Measurements from ENCODE around the gene PIP5K1C. TPM values are rescaled to one million over a fixed set of nuclear protein-coding genes. Genes with fewer than 3 reads are reported as not detected.

The PIP5K1C gene
- total RNA-seq, 2 donors from 2014 or later = 11.5 to 13.5 TPM

DNA sequence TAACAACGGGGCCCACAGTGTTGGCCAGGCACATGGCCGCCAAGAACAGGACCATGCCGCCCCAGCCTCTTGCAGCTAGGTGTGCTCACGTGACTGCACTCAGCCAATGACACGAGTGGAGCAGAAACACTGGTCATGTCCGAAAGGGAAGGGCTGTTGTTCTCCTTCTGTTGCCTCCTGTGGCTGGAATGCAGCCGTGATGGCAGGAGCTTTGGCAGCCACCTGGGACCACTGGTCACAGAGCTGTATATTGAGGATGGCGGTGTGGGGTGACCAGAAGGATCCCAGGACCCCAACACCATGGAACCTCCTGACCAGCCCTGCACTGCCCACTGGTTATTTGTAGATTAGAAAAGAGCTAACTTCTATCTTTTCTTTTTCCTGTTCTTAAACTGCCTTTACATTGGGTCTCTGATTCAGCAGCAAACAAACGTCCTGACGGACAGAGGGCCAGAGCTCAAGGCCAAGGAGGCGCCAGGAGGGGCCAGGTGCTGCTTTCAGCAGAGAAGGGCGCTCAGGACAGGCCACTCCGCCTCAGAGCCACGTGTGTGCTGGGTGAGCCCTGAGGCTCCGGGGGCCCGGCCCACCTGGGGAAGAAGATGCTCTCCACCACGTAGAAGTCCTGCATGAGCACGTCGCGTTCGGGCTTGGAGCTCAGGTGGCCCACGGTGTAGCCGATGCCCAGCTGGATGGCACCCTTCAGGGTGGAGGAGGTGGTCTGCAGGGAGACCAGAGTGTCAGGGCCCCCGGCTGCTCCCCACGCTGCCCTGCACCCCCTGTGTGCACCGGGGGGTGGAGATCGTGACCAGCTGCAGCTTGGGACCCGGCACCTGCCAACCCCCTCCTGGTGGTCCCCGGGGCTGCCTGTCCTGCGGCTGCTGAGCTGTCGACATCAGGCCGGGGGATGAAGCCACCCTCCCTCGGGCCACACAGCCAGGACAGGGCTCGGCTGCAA, 38.7 kb downstream of the PIP5K1C start:
- H3K36me3 Mint-ChIP-seq = peaks cover 5 to 11% of the 10 kb centered on the region in 2 donors
- no peaks in the 10 kb centered on the region for H3K9me3 Mint-ChIP-seq
- H3K27ac Mint-ChIP-seq = peak overlapping the region in 1 of 2 donors; percentile 36
- ATAC-seq = no peak
- no peak for DNase-seq (ENCODE audit: low spot score in 2 of 2)

DNA sequence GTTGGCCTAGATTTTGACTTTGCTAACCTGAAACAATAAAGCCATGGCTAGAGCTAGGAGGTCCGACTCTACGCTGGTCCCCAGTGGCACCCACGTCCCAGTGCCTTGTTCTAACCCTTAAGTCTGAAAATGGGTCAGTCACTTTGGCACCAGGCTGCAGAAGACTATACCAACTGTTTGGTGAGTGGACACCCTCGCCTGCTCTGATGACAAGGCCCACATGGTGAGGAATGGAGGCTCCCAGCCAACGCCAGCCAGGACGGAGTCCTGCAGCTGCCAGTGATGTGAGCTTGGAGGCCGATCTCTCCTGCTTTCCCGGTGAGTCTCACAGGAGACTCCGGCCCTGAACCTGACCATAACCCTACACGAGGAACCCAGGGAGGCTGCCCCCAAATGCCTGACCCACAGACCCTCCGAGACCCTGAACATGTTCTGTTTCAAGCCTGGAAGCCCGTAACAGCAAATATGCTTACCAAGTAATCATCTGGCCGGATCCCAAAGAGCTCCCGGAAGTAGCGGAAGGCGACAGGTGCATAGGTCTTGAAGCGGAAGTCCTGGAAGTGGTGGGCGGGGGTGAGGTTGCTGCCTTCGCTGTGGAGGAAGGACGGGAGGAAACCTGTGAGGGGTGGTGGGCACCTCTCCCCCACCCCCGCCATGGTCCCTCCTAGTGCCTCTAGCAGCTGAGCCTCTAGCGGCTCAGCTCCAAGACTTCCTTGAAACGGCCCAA, 39.6 kb downstream of the PIP5K1C start:
- H3K9me3 Mint-ChIP-seq = no peaks in the 10 kb centered on the region
- peaks cover 5 to 11% of the 10 kb centered on the region in 2 donors for H3K36me3 Mint-ChIP-seq
- no peak for ATAC-seq
- DNase-seq (ENCODE audit: low spot score in 2 of 2) = no peak
- no peak overlapping the region for H3K27ac Mint-ChIP-seq

DNA sequence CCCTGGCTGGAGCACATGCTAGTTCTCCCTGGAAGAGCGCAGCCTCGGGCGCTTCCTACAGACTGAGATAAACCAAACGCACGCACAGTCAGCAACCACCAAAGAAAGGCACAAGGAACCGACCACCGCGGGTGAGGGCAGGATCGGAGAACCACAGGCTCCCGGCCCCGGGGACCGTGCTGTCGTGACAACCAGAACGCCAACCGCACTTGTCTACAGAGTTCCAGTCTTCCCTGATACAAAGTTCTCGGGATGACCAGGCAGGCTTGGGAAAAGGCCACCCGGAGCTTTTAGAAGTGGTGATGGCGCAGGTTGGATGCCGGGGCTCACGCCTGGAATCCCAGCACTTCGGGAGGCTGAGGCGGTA, 40.5 kb downstream of the PIP5K1C start:
- DNase-seq (ENCODE audit: low spot score in 2 of 2) (no peak), ATAC-seq (no peak)
- H3K9me3 Mint-ChIP-seq = no peaks in the 10 kb centered on the region
- no peak overlapping the region for H3K27ac Mint-ChIP-seq
- H3K36me3 Mint-ChIP-seq = peaks cover 5 to 11% of the 10 kb centered on the region in 2 donors

DNA sequence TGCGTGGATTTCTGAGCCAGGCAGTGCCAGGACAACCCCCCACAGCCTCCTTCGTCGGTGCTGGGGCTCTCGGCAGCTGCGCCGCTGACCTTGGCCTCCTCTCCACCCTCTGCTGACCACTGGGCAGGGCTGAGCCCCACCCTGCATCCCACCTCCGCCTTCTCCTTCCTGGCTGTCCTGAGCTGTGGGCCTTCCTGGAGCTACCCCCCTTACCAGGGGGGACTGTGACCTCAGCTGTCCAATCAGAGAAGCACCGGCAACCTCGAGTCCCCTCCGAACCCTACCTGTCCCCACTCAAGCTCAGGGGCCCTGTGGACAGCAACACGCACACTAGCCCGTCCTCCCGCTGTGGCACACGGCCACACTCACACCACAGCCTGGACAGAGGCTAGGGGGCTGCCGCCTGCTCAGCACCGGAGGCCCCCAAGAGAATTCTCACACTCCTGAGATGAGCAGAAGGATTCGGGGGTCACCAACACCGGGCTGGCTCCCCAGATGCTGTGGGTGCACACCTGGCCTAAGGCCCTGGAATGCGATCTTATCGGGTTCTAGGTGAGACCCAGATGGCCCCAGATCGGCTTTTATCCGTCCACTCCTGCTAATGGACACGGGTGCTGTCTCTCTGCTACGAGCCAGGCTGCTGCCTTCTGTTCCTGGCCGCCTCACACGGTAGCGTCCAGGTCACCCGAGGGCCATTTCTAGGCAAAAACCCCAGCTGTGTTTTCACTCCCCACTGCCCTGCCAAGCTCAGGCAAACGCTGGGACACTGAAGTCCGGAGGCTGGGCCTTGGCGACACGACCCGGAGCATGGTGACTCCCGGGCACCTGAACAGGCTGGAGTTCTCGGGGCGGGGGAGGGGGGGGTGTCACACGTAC, 41.2 kb downstream of the PIP5K1C start:
- Mint-ChIP-seq H3K36me3 (peaks cover 5 to 11% of the 10 kb centered on the region in 2 donors), H3K9me3 (no peaks in the 10 kb centered on the region), H3K27ac (peak overlapping the region in 1 of 2 donors; percentile 60)
- ATAC-seq = no peak
- DNase-seq (ENCODE audit: low spot score in 2 of 2) = no peak

DNA sequence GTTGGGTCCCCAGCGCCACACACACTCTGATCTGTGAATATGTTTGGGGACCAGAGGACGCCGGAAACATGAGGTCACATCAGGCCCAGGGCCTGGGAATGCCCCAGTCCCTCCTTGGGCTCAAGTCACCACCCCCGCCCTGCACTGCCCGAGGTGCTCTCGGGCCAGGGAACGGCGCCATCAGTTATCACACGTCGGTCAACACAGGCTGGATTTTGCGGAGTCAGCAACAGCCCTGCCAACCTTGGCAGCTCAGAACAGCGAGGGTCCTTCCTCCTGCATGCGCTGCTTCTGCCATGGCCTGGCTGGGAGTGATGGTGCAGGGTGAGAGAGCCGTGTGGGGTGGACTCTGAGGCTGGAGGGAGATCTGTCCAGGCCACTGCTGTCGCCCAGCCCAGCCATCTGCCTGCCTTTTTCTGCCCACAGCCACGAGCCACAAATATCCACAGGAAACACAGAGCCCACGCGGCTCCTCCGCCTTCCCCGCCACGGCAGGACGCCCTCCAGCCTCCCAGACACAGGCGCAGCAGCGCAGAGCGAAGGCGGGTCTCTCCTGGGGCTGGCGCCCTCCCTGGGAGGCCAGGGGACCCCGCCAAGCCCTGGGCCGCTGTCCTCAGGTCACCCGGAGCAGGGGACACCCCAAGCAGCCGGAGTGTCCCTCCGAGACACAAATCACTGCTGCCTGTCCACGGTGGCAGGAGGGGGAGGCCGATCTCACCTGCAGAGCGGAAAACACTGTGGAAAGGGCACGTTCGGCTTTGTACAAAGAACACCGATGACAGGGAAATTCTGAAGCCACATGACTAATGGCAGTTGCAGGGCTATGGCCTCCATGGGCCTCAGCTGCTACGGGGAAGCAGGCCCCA, 42.0 kb downstream of the PIP5K1C start:
- ATAC-seq = no peak
- Mint-ChIP-seq H3K27ac (peak overlapping the region in 1 of 2 donors; percentile 72), H3K36me3 (peaks cover 5 to 11% of the 10 kb centered on the region in 2 donors), H3K9me3 (no peaks in the 10 kb centered on the region)
- no peak for DNase-seq (ENCODE audit: low spot score in 2 of 2)

DNA sequence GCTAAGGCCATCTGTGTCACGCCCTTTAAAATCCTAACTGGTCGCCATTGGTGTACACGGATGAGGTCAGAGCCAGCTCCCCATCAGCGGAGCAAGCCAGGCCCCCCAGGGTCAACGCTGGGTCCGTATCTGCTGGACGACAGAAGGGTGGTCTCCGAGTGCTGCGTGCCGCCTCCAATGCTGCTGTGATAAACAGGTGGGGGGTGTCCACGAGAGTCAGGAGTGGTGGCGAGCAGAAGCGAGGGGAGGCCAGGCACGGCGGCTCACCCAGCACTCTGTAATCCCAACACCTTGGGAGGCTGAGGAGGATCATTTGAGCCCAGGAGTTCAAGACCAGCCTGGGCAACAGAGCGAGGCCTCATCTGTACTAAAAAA, 42.9 kb downstream of the PIP5K1C start:
- DNase-seq (ENCODE audit: low spot score in 2 of 2) (no peak), ATAC-seq (no peak)
- H3K9me3 Mint-ChIP-seq = no peaks in the 10 kb centered on the region
- peaks cover 5 to 11% of the 10 kb centered on the region in 2 donors for H3K36me3 Mint-ChIP-seq
- peak overlapping the region; percentile 72 to 81 for H3K27ac Mint-ChIP-seq

DNA sequence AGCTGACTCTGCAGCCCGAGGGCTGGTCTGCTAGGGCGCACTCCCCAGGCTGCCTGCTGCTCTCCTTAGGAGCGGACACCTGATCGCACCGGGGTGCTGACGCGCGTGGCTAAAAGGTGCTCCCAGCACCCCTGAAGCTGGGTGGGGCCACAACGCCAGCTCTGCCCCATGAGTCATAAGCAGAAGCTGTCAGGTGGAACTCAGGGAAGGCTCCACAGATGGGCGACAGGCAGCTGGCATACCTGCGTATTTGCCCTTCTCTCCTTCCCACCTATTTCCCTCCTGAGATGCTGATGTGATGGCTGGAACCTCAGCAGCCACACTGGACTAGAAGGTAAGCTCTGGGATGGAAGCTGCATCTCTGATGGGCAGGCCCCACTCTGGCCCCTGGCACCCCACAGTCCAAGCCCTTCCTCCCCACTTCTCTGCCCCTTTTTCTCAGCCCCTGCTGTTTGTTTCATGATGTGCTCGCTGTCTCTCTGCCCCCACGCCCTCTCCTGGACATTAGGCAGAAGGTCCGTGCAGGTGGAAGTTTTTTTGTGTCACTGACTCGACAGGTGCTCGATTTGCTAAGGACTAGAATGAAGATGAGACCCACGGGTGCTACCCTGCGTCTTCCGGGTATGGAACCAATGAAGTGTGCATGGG, 43.4 kb downstream of the PIP5K1C start:
- Mint-ChIP-seq H3K27ac (peak overlapping the region in 1 of 2 donors; percentile 72), H3K9me3 (no peaks in the 10 kb centered on the region), H3K36me3 (peaks cover 5 to 11% of the 10 kb centered on the region in 2 donors)
- ATAC-seq = no peak
- DNase-seq (ENCODE audit: low spot score in 2 of 2) = no peak

DNA sequence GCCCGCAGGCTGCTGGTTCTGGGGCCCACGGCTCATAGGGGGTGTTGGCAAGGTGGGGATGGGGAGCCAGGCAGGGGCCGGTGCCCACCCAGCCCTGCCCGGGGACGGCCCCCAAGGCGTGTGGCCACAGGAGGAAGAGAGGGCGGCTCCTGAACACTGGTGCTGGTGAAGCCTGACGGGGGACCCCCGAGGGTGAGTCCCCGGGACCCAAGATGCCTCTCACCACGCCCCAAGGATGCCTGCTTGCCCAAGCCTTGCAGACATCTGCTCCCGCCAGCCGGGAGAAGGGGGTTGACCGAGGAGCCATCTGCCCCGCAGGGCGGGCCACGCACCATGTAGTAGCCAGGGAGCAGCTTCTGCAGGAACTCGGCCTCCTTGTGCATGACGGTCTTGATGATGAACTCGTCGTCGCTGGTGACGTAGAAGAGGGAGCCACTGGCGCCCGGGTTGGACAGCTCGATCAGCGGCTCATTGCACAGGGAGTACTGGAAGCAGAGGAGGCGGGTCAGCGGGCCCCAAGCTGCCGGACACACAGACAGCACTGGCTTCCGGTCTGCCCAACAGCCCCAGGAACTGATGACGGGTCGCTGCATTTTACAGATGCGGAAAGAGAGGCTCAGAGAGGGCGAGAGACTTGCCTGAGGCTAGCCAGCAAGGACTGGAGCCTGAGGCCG, 44.1 kb downstream of the PIP5K1C start:
- Mint-ChIP-seq H3K36me3 (peaks cover 5 to 7% of the 10 kb centered on the region in 2 donors), H3K9me3 (no peaks in the 10 kb centered on the region), H3K27ac (no peak overlapping the region)
- ATAC-seq = no peak
- DNase-seq (ENCODE audit: low spot score in 2 of 2) = no peak

DNA sequence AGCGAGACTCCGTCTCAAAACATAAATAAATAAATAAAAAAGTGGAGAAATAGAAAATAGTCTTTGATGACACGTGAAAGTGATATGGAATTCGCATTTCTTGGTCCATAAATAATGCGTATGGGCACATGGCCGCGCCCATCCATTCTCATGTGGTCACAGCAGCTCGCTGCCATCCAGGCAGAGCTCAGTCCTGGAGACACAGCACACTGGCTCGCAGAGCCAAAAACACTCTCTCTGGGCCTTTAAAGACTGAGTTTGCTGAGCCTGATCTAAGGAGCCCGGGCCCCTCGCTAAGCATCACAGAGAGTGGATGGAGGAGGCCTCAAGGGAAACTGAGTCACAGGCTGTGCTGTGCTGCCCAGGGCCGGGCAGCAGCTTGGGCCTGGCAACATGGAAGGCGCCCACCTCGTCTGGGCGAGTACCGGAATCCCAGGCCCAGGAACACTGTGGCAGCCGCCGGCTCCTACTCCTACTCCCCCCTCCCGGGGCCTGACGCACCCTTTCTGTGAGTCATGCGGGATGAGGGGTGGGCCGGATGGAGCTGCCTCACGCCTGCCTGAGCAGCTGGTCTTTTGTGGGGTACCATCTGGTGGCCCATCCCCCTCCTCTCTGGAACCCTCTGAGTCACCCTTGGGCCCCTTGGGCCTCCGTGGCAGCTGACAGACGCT, 44.7 kb downstream of the PIP5K1C start:
- no peak overlapping the region for H3K27ac Mint-ChIP-seq
- peaks cover 5% of the 10 kb centered on the region in 2 donors for H3K36me3 Mint-ChIP-seq
- DNase-seq (ENCODE audit: low spot score in 2 of 2) (no peak), ATAC-seq (no peak)
- no peaks in the 10 kb centered on the region for H3K9me3 Mint-ChIP-seq

DNA sequence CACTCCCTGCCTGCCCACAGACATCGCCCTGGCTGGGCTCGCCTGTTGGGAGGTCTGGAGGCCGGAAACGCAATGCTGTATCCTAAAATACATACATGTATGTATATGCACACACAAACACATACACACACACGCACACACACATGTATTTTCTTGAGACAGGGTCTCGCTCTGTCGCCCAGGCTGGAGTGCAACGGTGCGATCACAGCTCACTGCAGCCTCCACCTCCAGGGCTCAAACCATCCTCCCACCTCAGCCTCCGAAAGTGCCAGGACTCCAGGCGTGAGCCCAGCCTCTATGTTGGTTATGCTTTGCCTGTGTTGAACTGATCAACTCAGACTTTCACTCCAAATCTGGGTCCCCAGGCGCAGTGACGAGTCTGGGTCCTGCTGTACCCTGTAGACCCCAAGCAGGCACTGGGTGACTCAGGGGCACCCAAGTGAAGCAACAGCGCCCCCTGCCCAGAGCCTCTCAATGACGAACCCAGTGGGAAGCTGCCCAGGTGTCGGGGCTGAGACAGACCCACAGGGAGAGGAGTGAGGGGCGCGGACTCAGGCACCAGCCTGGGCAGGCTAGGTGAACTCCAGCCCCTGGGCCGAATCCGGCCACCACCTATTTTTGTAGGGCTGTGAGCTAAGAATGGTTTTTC, 46.3 kb downstream of the PIP5K1C start:
- ATAC-seq (no peak), DNase-seq (ENCODE audit: low spot score in 2 of 2) (peak in 1 of 2 donors; percentile 36)
- H3K9me3 Mint-ChIP-seq = no peaks in the 10 kb centered on the region
- H3K36me3 Mint-ChIP-seq = peaks cover 5% of the 10 kb centered on the region in 2 donors
- peak overlapping the region in 1 of 2 donors; percentile 36 for H3K27ac Mint-ChIP-seq

DNA sequence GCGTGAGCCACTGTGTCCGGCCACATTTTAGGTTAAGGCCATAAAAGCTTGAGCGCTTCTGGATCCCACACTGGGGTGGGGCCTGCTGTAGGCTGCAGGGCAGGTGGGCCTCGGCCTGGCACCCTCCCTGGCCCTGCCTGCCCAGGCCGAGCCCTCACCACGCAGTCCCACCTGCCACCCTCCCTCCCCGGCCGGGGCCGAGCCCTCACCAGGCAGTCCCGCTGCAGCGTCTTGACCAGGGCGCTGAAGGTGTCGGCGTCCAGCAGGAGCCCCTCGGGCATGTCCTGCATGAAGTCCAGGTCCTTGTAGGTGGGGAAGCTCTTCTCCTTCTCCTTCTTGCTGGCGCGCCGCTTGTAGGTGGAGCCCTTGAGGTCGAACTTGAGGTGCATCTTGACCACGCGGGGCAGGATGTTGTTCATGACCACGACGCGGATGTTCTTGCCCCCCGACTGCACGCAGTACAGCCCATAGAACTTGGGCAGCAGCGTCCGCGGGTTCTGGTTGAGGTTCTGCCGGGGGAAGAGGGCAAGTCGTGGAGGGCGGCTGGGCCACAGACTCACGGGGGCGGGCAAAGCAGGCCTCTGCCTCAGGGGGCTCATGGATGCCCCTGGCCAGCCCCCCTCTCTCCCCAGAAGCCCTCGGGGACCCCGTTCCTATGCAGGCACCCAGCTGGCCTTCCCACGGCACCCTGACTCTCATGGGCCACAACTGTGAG, 47.0 kb downstream of the PIP5K1C start:
- peaks cover 5% of the 10 kb centered on the region in 2 donors for H3K36me3 Mint-ChIP-seq
- H3K9me3 Mint-ChIP-seq = no peaks in the 10 kb centered on the region
- no peak overlapping the region for H3K27ac Mint-ChIP-seq
- DNase-seq (ENCODE audit: low spot score in 2 of 2) (no peak), ATAC-seq (no peak)

DNA sequence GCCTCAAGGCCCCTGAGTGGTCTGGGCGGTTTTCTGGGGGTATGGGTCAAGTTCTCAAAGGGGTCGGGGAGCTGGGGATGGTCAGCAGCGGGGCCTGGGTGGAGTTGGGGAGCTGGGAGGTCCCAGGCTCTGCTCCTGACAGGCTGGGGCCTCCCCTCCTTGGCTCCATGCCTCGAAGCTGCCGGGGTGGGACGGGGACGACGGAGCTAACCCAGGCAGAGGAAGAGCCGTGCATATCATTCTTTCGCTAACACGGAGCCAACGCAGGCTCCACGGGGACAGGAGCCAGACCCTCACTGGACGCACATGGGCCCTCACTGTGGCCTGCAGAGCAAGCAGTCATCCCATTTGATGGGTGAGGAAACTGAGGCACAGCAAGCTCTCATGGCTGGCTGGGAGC, 47.8 kb downstream of the PIP5K1C start:
- ATAC-seq (no peak), DNase-seq (ENCODE audit: low spot score in 2 of 2) (no peak)
- peaks cover 4% of the 10 kb centered on the region in 2 donors for H3K36me3 Mint-ChIP-seq
- H3K27ac Mint-ChIP-seq = no peak overlapping the region
- no peaks in the 10 kb centered on the region for H3K9me3 Mint-ChIP-seq

DNA sequence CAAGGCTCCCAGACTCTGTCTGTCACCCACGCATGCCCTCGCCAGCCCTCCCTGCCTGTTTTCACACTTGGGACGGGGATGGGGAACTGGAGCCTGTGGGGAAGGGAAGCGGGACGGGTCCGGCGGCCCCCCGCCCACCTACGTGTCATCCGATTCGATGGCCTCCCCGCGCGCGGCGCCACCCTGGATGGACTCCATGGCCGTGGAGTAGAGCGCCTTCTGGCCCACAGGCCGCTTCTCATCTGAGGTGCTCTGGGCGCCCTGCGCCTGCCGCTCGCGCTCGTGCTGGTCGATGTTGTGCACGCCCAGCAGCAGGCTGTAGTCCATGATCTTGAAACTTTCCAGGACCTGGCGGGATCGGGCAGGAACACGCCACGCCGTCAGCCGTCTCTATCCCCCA, 48.6 kb downstream of the PIP5K1C start:
- ATAC-seq (no peak), DNase-seq (ENCODE audit: low spot score in 2 of 2) (no peak)
- Mint-ChIP-seq H3K9me3 (no peaks in the 10 kb centered on the region), H3K27ac (no peak overlapping the region), H3K36me3 (no peaks in the 10 kb centered on the region)

DNA sequence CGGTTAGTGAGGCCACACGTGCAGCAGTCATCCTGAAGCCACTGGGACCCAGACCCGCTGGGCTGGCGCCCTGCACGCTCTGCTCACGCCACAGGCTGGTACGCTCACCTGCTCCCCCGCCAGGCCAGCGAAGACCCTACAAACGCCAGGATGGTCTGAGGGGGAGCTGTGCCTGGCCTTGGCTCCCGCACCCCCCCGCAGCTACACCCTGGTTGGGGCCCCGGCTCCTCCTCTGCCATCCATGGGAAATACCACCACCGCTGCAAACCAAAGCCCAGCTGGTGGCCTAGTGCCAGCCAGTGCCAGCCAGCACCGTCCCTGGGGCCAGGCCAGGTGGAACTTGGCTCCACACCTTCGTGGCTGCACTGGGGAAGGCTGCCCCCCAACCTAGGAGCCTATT, 50.4 kb downstream of the PIP5K1C start:
- Mint-ChIP-seq H3K36me3 (no peaks in the 10 kb centered on the region), H3K27ac (no peak overlapping the region), H3K9me3 (no peaks in the 10 kb centered on the region)
- ATAC-seq (no peak), DNase-seq (ENCODE audit: low spot score in 2 of 2) (no peak)
